ENCODE measurements around the gene CRYBB1.
A peak's percentile ranks its signal among the peaks of the same experiment; 100 is the strongest.
"Not testable (repeated sequence)": the region's sequence is repeated elsewhere in the genome, so short reads cannot be mapped to it uniquely, and the experiment has no call there.

The CRYBB1 gene

DNA sequence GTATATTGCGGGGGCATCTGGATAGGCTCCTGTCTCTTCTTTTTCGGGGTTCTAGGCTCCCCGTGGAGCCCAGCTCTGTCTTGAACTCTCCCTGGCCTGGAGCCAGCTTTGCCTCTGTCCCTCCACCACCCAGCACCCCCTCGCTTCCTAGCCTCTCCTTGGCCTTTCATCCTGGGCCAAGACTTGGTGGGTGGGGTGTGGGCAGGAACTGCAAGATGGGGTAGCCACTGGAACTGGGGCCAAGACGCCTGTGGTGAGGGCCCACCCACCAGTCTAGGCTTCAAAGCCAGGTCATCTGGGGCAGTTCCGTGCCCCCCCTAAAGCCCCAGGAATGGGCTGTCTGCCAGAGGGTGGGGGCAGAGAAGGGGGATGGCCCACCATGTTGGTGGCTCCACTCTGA, 1.7 kb upstream of the CRYBB1 start:
- Histone ChIP-seq H3K4me1 (ENCODE audit: control insufficient read depth in 5 of 5, insufficient read depth in 5 of 5, low read length in 5 of 5) (peaks cover 0 to 35% (median 7%) of the 10 kb centered on the region in 5 donors), H3K9me3 (ENCODE audit: control insufficient read depth in 5 of 5, low read length in 5 of 5) (no peaks in the 10 kb centered on the region), H3K36me3 (ENCODE audit: control insufficient read depth in 5 of 5, insufficient read depth in 5 of 5, low read length in 5 of 5) (no peaks in the 10 kb centered on the region), H3K4me3 (ENCODE audit: low read depth in 1 of 5, low read length in 5 of 5) (no peak overlapping the region), H3K27me3 (ENCODE audit: control insufficient read depth in 5 of 5, insufficient read depth in 4 of 5, low read length in 5 of 5) (peaks cover 4 to 13% (median 5%) of the 10 kb centered on the region in 5 donors), H3K27ac (ENCODE audit: low read depth, low read length) (no peak overlapping the region), H3K9ac (ENCODE audit: low read length in 5 of 5) (no peak overlapping the region)

DNA sequence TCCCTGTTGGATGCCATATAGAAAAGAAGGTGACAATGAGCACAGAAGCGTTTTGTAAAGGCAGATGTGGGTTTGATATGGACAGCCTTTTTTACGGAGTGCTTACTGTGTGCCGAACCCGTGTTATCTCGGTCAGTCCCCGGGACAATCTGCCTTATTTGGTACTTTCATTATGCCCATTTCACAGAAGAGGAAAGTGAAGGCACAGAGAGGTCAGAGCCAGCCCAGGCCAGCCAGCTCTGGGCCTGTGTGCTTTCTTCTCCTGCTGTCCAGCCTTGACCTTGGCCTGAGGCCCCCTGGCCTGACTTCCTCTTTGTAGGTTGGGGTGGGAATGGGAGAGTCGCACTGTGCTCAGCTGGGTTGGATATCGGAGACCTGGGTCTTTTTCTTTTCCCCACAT, 628 bp upstream of the CRYBB1 start:
- Histone ChIP-seq H3K9ac (ENCODE audit: low read length in 5 of 5) (no peak overlapping the region), H3K4me3 (ENCODE audit: low read depth in 1 of 5, low read length in 5 of 5) (no peak overlapping the region), H3K9me3 (ENCODE audit: control insufficient read depth in 5 of 5, low read length in 5 of 5) (no peaks in the 10 kb centered on the region), H3K36me3 (ENCODE audit: control insufficient read depth in 5 of 5, insufficient read depth in 5 of 5, low read length in 5 of 5) (no peaks in the 10 kb centered on the region), H3K27me3 (ENCODE audit: control insufficient read depth in 5 of 5, insufficient read depth in 4 of 5, low read length in 5 of 5) (peaks cover 4 to 13% (median 5%) of the 10 kb centered on the region in 5 donors), H3K27ac (ENCODE audit: low read depth, low read length) (peak overlapping the region; percentile 46), H3K4me1 (ENCODE audit: control insufficient read depth in 5 of 5, insufficient read depth in 5 of 5, low read length in 5 of 5) (peaks cover 0 to 35% (median 7%) of the 10 kb centered on the region in 5 donors)

DNA sequence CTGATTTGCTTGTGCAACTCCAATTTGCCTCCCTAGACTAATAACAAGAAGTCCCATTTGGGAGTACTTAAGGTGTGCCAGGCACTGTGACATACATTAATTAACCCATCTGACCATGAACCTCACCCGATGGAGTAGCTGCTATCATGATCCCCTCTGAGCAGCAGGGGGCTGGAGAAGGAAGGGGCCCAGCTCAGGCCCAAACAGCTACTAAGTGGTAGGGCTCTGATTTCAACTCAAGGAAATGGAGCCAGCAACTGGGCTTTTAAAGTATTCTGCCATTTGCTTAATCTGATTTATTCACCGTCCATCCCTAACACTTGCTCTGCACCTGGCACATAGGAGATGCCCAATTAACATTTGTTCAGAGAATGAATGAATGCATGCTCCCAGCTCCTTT, 1.2 kb downstream of the CRYBB1 start:
- Histone ChIP-seq H3K9ac (ENCODE audit: low read length in 5 of 5) (no peak overlapping the region), H3K36me3 (ENCODE audit: control insufficient read depth in 5 of 5, insufficient read depth in 5 of 5, low read length in 5 of 5) (no peaks in the 10 kb centered on the region), H3K27ac (ENCODE audit: low read depth, low read length) (no peak overlapping the region), H3K27me3 (ENCODE audit: control insufficient read depth in 5 of 5, insufficient read depth in 4 of 5, low read length in 5 of 5) (peaks cover 5 to 25% (median 9%) of the 10 kb centered on the region in 5 donors), H3K4me1 (ENCODE audit: control insufficient read depth in 5 of 5, insufficient read depth in 5 of 5, low read length in 5 of 5) (peaks cover 0 to 35% (median 7%) of the 10 kb centered on the region in 5 donors), H3K4me3 (ENCODE audit: low read depth in 1 of 5, low read length in 5 of 5) (no peak overlapping the region), H3K9me3 (ENCODE audit: control insufficient read depth in 5 of 5, low read length in 5 of 5) (no peaks in the 10 kb centered on the region)

DNA sequence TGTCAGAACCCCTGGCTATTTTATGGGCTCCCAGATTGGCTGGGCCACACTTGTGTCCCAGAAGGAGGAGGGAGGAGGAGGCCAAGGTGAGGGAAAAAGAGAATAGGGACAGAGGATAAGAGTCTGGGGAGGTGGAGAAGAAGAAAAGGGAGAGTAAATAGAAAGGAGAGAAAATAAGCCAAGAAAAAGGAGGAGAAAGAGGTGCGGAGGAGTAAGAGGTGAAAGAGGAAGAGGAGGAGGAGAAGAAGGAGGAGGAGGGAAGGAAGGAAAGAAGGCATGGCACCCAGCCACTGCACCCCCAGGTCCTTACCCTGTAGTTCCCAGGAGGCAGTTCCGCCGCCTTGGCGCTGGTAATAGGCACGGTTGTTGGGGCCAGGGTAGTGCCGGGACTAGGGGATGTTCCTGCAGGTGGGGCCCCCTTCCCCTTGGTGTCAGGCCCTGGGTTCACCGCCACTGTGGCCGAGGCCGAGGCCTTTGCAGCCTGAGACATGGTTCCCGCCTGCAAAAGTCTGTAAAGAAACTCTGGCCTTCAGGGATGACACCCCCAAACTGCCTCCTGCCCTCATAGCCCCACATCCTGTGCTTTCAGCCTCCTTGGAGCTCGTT, 1.9 kb downstream of the CRYBB1 start:
- H3K27ac ChIP-seq (ENCODE audit: low read depth, low read length) = no peak overlapping the region
- peaks cover 0 to 25% (median 9%) of the 10 kb centered on the region in 5 donors for H3K27me3 ChIP-seq (ENCODE audit: control insufficient read depth in 5 of 5, insufficient read depth in 4 of 5, low read length in 5 of 5)
- no peak overlapping the region for H3K9ac ChIP-seq (ENCODE audit: low read length in 5 of 5)
- H3K4me1 ChIP-seq (ENCODE audit: control insufficient read depth in 5 of 5, insufficient read depth in 5 of 5, low read length in 5 of 5) = peaks cover 0 to 35% (median 7%) of the 10 kb centered on the region in 5 donors
- H3K36me3 ChIP-seq (ENCODE audit: control insufficient read depth in 5 of 5, insufficient read depth in 5 of 5, low read length in 5 of 5) = no peaks in the 10 kb centered on the region
- H3K4me3 ChIP-seq (ENCODE audit: low read depth in 1 of 5, low read length in 5 of 5) = no peak overlapping the region
- H3K9me3 ChIP-seq (ENCODE audit: control insufficient read depth in 5 of 5, low read length in 5 of 5) = no peaks in the 10 kb centered on the region

DNA sequence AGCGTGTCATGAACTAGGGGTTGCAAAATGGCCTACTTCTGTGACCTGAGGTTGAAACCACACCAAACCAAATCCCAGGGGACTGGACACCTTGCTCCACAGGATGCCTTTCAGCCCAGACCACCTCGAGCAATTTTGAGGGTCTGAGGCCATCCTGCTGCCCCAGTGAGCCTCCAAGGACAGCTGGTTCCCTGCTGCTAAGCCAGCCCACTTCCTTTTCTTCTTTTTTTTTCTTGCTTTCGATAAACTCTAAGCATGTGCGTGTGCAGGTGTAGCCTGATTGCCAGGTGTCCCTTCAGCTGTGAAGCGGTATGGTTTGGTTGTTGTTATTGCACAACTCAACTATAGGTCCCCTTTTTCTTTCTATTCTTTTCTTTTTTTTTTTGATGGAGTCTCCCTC, 2.7 kb downstream of the CRYBB1 start:
- Histone ChIP-seq H3K4me1 (ENCODE audit: control insufficient read depth in 5 of 5, insufficient read depth in 5 of 5, low read length in 5 of 5) (peaks cover 0 to 43% (median 7%) of the 10 kb centered on the region in 5 donors), H3K4me3 (ENCODE audit: low read depth in 1 of 5, low read length in 5 of 5) (no peak overlapping the region), H3K27ac (ENCODE audit: low read depth, low read length) (no peak overlapping the region), H3K9me3 (ENCODE audit: control insufficient read depth in 5 of 5, low read length in 5 of 5) (no peaks in the 10 kb centered on the region), H3K27me3 (ENCODE audit: control insufficient read depth in 5 of 5, insufficient read depth in 4 of 5, low read length in 5 of 5) (peaks cover 0 to 25% (median 9%) of the 10 kb centered on the region in 5 donors), H3K9ac (ENCODE audit: low read length in 5 of 5) (no peak overlapping the region), H3K36me3 (ENCODE audit: control insufficient read depth in 5 of 5, insufficient read depth in 5 of 5, low read length in 5 of 5) (no peaks in the 10 kb centered on the region)

DNA sequence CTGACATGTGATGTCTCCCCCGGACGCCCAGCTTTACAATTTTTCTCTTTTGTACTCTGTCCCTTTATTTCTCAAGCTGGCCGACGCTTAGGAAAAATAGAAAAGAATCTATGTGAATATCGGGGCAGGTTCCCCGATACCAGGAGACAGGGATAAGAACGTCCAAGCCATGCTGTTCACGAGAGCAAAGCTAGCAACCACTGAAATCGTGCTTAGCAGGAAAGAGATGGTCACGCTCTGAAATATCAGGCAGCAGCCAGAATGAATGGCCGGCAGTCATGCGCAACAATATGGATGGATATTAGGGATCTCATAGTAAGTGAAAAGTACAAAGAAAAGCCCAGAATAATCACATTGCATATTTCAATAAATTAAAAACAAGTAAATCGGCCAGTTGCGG, 3.5 kb downstream of the CRYBB1 start:
- no peak overlapping the region for H3K27ac ChIP-seq (ENCODE audit: low read depth, low read length)

DNA sequence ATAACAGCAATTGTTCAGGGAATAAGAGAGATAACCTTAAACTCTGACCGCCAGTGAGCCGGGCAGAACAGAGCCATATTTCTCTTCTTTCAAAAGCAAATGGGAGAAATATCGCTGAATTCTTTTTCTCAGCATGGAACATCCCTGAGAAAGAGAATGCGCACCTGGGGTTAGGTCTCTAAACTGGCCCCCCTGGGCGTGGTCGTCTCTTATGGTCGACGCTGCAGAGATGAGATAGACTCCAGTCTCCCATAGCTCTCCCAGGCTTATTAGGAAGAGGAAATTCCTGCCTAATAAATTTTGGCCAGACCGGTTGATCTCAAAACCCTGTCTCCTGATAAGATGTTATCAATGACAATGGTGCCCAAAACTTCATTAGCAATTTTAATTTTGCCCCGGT, 4.1 kb downstream of the CRYBB1 start:
- H3K36me3 ChIP-seq (ENCODE audit: control insufficient read depth in 5 of 5, insufficient read depth in 5 of 5, low read length in 5 of 5); H3K9me3 ChIP-seq (ENCODE audit: control insufficient read depth in 5 of 5, low read length in 5 of 5); H3K4me3 ChIP-seq (ENCODE audit: low read depth in 1 of 5, low read length in 5 of 5); H3K9ac ChIP-seq (ENCODE audit: low read length in 5 of 5); H3K27ac ChIP-seq (ENCODE audit: low read depth, low read length): not testable (repeated sequence)
- H3K27me3 ChIP-seq (ENCODE audit: control insufficient read depth in 5 of 5, insufficient read depth in 4 of 5, low read length in 5 of 5) = peaks cover 0 to 25% (median 9%) of the 10 kb centered on the region in 5 donors
- H3K4me1 ChIP-seq (ENCODE audit: control insufficient read depth in 5 of 5, insufficient read depth in 5 of 5, low read length in 5 of 5) = peaks cover 0 to 36% (median 7%) of the 10 kb centered on the region in 5 donors

More for the DNA sequence above, 3.5 kb downstream of the CRYBB1 start:
- Histone ChIP-seq H3K4me1 (ENCODE audit: control insufficient read depth in 5 of 5, insufficient read depth in 5 of 5, low read length in 5 of 5) (peaks cover 0 to 41% (median 7%) of the 10 kb centered on the region in 5 donors), H3K4me3 (ENCODE audit: low read depth in 1 of 5, low read length in 5 of 5) (no peak overlapping the region), H3K36me3 (ENCODE audit: control insufficient read depth in 5 of 5, insufficient read depth in 5 of 5, low read length in 5 of 5) (no peaks in the 10 kb centered on the region), H3K9me3 (ENCODE audit: control insufficient read depth in 5 of 5, low read length in 5 of 5) (no peaks in the 10 kb centered on the region), H3K9ac (ENCODE audit: low read length in 5 of 5) (no peak overlapping the region), H3K27me3 (ENCODE audit: control insufficient read depth in 5 of 5, insufficient read depth in 4 of 5, low read length in 5 of 5) (peaks cover 0 to 25% (median 9%) of the 10 kb centered on the region in 5 donors)

DNA sequence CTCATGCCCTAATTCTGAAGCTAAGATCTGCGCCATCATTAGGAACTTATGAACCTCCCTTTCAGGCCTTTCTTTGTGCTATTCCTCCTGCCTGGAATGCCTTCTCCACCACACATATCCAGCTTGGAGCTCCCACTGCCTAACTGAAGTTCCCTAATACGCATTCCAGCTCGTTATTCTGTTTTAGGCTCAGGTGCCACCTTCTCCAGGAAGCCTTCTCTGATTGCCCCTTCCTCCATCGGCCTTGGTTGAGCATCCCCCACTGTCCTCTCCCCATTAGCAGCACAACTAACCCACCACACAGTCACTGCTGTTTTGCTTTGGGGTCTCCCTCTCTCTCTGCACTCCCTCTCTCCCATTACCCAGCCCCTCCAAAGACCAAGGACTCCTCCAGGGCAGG, 5.2 kb downstream of the CRYBB1 start:
- peaks cover 0 to 26% (median 4%) of the 10 kb centered on the region in 5 donors for H3K4me1 ChIP-seq (ENCODE audit: control insufficient read depth in 5 of 5, insufficient read depth in 5 of 5, low read length in 5 of 5)
- no peaks in the 10 kb centered on the region for H3K9me3 ChIP-seq (ENCODE audit: control insufficient read depth in 5 of 5, low read length in 5 of 5)
- H3K4me3 ChIP-seq (ENCODE audit: low read depth in 1 of 5, low read length in 5 of 5) = no peak overlapping the region
- H3K9ac ChIP-seq (ENCODE audit: low read length in 5 of 5) = no peak overlapping the region
- no peaks in the 10 kb centered on the region for H3K36me3 ChIP-seq (ENCODE audit: control insufficient read depth in 5 of 5, insufficient read depth in 5 of 5, low read length in 5 of 5)
- no peak overlapping the region for H3K27ac ChIP-seq (ENCODE audit: low read depth, low read length)
- peaks cover 0 to 23% (median 9%) of the 10 kb centered on the region in 5 donors for H3K27me3 ChIP-seq (ENCODE audit: control insufficient read depth in 5 of 5, insufficient read depth in 4 of 5, low read length in 5 of 5)

DNA sequence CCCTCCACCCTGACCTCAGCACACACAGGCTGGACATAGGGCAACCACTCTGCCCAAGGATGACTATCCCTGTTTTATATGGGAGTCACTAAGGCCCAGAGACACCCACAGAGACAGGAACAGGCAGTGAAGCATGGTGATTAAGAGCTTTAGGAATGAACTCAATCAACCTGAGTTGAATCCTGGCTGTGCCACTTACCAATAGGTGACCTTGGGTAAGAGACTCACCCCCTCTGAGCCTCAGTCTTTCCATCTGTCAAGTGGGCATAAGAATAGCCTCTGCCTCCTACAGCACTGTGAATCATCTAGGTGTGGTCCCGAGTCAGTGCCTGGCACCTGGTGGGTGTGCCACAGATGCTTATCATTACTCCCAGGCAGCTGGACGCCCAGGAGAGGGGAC, 6.8 kb downstream of the CRYBB1 start:
- Histone ChIP-seq H3K36me3 (ENCODE audit: control insufficient read depth in 5 of 5, insufficient read depth in 5 of 5, low read length in 5 of 5) (no peaks in the 10 kb centered on the region), H3K27ac (ENCODE audit: low read depth, low read length) (no peak overlapping the region), H3K4me1 (ENCODE audit: control insufficient read depth in 5 of 5, insufficient read depth in 5 of 5, low read length in 5 of 5) (peaks cover 0 to 13% (median 0%) of the 10 kb centered on the region in 5 donors), H3K27me3 (ENCODE audit: control insufficient read depth in 5 of 5, insufficient read depth in 4 of 5, low read length in 5 of 5) (peaks cover 0 to 19% (median 9%) of the 10 kb centered on the region in 5 donors), H3K9ac (ENCODE audit: low read length in 5 of 5) (no peak overlapping the region), H3K9me3 (ENCODE audit: control insufficient read depth in 5 of 5, low read length in 5 of 5) (no peaks in the 10 kb centered on the region), H3K4me3 (ENCODE audit: low read depth in 1 of 5, low read length in 5 of 5) (no peak overlapping the region)

DNA sequence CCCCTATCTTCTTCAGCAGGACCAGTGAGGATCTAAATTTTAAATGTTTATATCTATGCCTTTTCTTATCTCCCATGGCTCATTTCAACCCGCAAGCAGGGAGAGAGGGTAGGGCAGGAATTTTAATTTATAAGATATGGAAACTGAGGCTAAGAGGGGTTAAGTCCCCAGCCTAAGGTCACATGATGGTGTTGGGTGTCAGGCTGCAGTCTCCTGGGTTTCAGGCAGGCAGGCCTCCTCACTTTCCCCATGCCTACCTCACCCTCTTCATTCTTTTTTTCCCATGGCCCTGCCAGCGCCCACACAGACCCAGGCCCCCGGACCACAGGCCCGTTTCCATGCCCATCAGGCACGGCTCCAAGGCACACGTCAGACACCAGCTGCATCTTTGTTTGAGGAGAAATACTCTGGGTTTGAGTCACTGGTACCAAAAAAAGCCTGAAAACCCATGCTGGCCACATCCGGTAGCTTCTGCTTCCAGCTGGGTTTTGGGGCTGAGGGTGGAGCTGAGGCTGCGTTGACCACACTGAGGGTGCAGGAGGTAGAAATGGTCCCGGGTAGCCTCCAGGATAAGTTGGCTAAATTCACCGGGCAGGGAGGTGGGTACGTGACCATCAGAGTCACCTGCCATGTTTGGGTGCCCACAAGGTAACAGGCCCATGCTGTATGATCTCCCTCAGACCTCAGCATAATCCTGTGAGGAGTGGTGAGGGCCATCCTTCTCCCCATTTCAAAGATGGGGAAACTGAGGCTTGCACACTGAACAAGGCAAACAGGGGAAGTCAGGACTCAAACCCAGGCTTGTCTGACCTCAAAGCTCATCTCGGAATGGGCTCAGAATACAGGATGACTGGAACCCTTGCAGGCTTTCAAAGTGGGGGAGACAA, 7.5 kb downstream of the CRYBB1 start:
- Histone ChIP-seq H3K27ac (ENCODE audit: low read depth, low read length) (no peak overlapping the region), H3K36me3 (ENCODE audit: control insufficient read depth in 5 of 5, insufficient read depth in 5 of 5, low read length in 5 of 5) (no peaks in the 10 kb centered on the region), H3K9ac (ENCODE audit: low read length in 5 of 5) (no peak overlapping the region), H3K4me3 (ENCODE audit: low read depth in 1 of 5, low read length in 5 of 5) (no peak overlapping the region), H3K27me3 (ENCODE audit: control insufficient read depth in 5 of 5, insufficient read depth in 4 of 5, low read length in 5 of 5) (peaks cover 0 to 15% (median 9%) of the 10 kb centered on the region in 5 donors), H3K9me3 (ENCODE audit: control insufficient read depth in 5 of 5, low read length in 5 of 5) (no peaks in the 10 kb centered on the region), H3K4me1 (ENCODE audit: control insufficient read depth in 5 of 5, insufficient read depth in 5 of 5, low read length in 5 of 5) (peaks cover 0 to 10% (median 0%) of the 10 kb centered on the region in 5 donors)

Data from subcutaneous abdominal adipose tissue (tissue), 5 donors.